K562 (cell line): ENCODE results near the gene TYROBP. TPM values are rescaled to one million over a fixed set of nuclear protein-coding genes. Genes with fewer than 3 reads are reported as not detected.

Source experiments
- CBFA2T2 ChIP-seq: fragments of 450-650 bp; conservative IDR thresholded peaks from 2 replicates; pipeline ENCODE4 v1.6.1; 2017; ENCODE audit warnings: mild to moderate bottlenecking
- CTBP1 ChIP-seq: fragments of 450-650 bp; IDR thresholded peaks from 2 replicates; pipeline ENCODE4 v1.6.1; 2016; ENCODE audit warnings: borderline replicate concordance
- DIDO1 ChIP-seq: fragments of 450-650 bp; IDR thresholded peaks from 2 replicates; pipeline ENCODE4 v1.6.1; 2016; ENCODE audit warnings: low read depth, missing biosample characterization, missing genetic modification characterization
- FUS ChIP-seq: fragments of 200-400 bp; formaldehyde crosslinking; optimal IDR thresholded peaks from 2 replicates; pipeline ENCODE3; 2017; ENCODE audit warnings: low read depth, low read length
- GATA2 ChIP-seq: sonication (generic); formaldehyde crosslinking; IDR thresholded peaks from 2 replicates; pipeline ENCODE4 v1.4.0; 2020; ENCODE audit warnings: mild to moderate bottlenecking, missing genetic modification reagents
- NCOR1 ChIP-seq: fragments of 450-650 bp; IDR thresholded peaks from 2 replicates; pipeline ENCODE4 v1.6.1; 2016; ENCODE audit warnings: mild to moderate bottlenecking, moderate library complexity
- NUFIP1 ChIP-seq: fragments of 450-650 bp; IDR thresholded peaks from 2 replicates; pipeline ENCODE4 v1.6.1; 2018; ENCODE audit not compliant: partially characterized antibody
- PML ChIP-seq: IDR thresholded peaks from 2 replicates; pipeline ENCODE4 v1.6.1; 2012; ENCODE audit warnings: low read length, inconsistent platforms
- PURB ChIP-seq: sonication (generic); formaldehyde crosslinking; IDR thresholded peaks from 2 replicates; pipeline ENCODE4 v1.9.0; 2021; ENCODE audit warnings: low read depth, mild to moderate bottlenecking, missing genetic modification reagents
- RBBP5 ChIP-seq: fragments of 200-600 bp; sonication (generic); IDR thresholded peaks from 2 replicates; pipeline ENCODE4 v1.6.1; 2012; ENCODE audit warnings: borderline replicate concordance, mild to moderate bottlenecking, low read length, control low read depth, inconsistent platforms; ENCODE audit not compliant: insufficient read depth, poor library complexity, severe bottlenecking
- RFX1 ChIP-seq: fragments of 450-650 bp; IDR thresholded peaks from 2 replicates; pipeline ENCODE4 v1.6.1; 2016; ENCODE audit warnings: mild to moderate bottlenecking, moderate library complexity
- RFX5 ChIP-seq: IDR thresholded peaks from 2 replicates; pipeline ENCODE4 v1.6.1; 2011; ENCODE audit warnings: low read depth, mild to moderate bottlenecking, improper control_type of control experiment, low read length
- SMAD2 ChIP-seq: fragments of 150-350 bp; IDR thresholded peaks from 2 replicates; pipeline ENCODE4 v1.6.1; 2014; ENCODE audit warnings: low read depth, mild to moderate bottlenecking, low read length
- SMAD4 ChIP-seq: fragments of 250-450 bp; sonication (Bioruptor Pico); conservative IDR thresholded peaks from 2 replicates; pipeline ENCODE4 v1.8.0; 2021; ENCODE audit warnings: inconsistent platforms, mild to moderate bottlenecking, moderate library complexity
- SMARCB1 ChIP-seq: IDR thresholded peaks from 2 replicates; pipeline ENCODE4 v1.6.1; 2011; ENCODE audit warnings: improper control_type of control experiment, low read depth; ENCODE audit not compliant: insufficient read length
- SP1 ChIP-seq: sonication (generic); formaldehyde crosslinking; IDR thresholded peaks from 2 replicates; pipeline ENCODE4 v1.8.1; 2022; ENCODE audit warnings: mild to moderate bottlenecking, missing genetic modification reagents
- TEAD2 ChIP-seq: fragments of 450-650 bp; IDR thresholded peaks from 2 replicates; pipeline ENCODE4 v1.6.1; 2016; ENCODE audit warnings: missing genetic modification characterization, control low read depth, missing compliant biosample characterization
- ZNF197 ChIP-seq: fragments of 200-800 bp; sonication (Bioruptor generic); IDR thresholded peaks from 2 replicates; pipeline ENCODE4 v1.6.1; 2016; ENCODE audit warnings: low read depth, missing genetic modification characterization, missing compliant biosample characterization
- ZNF23 ChIP-seq: fragments of 250-450 bp; sonication (Bioruptor Pico); IDR thresholded peaks from 2 replicates; pipeline ENCODE4 v1.4.0; 2020; ENCODE audit warnings: mild to moderate bottlenecking
- ZNF444 ChIP-seq: fragments of 250-450 bp; sonication (Bioruptor Pico); IDR thresholded peaks from 2 replicates; pipeline ENCODE4 v1.4.0; 2020; ENCODE audit warnings: mild to moderate bottlenecking, moderate library complexity
- polyA plus RNA-seq, 8 experiments: library from polyadenylated mRNA; depleted of rRNA in 4 of 8; stranded (reverse) in 5 of 8; unstranded in 3 of 8; fragments of >200 nt; fragmentation: Nextera tagmentation in 2 of 8; fragmentation: Illumina TruSeq in 1 of 8; extraction: Ambion mirVana in 2 of 8; extraction: Trizol in 1 of 8; gene quantifications; 2 replicates each; pipeline versions ENCODE4 v1.2.1 to v1.2.3, GENCODE V29; 2011 to 2014; ENCODE audit warnings: inconsistent platforms in 1 of 8, missing spikeins in 1 of 8
- total RNA-seq, 7 experiments: library from RNA; depleted of rRNA in 6 of 7; stranded (reverse); fragments of >200 nt in 6 of 7; fragmentation: Illumina TruSeq in 2 of 7; extraction: Trizol in 2 of 7; gene quantifications; 2 replicates each; pipeline versions ENCODE4 v1.2.1 to v1.2.3, GENCODE V29; 2011 to 2021; ENCODE audit warnings: low replicate concordance in 1 of 7
- TF ChIP-seq, protein P1 (sequence below), 2 experiments: fragments of 150-350 bp in 1 of 2; IDR thresholded peaks; 2 replicates each; pipeline ENCODE4 v1.6.1; 2012 to 2016; ENCODE audit warnings: low read depth in 2 of 2, low read length in 2 of 2, mild to moderate bottlenecking in 1 of 2, moderate library complexity in 1 of 2
- TF ChIP-seq, protein P2 (sequence below), 2 experiments: IDR thresholded peaks in 1 of 2; conservative IDR thresholded peaks in 1 of 2; 2 replicates each; pipeline ENCODE4 v1.6.1; 2016; ENCODE audit warnings: low read depth in 2 of 2, mild to moderate bottlenecking in 1 of 2, missing compliant biosample characterization in 1 of 2, missing genetic modification characterization in 1 of 2, moderate library complexity in 1 of 2
- TF ChIP-seq, protein P3 (sequence below): sonication (generic); formaldehyde crosslinking; IDR thresholded peaks from 2 replicates; pipeline ENCODE4 v1.8.0; 2022; ENCODE audit warnings: mild to moderate bottlenecking, missing genetic modification reagents

Gene TYROBP
- total and polyA plus RNA-seq, 9 of the 15 experiments (the other 6 are each of a cell fraction or from before 2014, with no cell fraction given): 0.72 to 8.2 (median 2.4) TPM

DNA sequence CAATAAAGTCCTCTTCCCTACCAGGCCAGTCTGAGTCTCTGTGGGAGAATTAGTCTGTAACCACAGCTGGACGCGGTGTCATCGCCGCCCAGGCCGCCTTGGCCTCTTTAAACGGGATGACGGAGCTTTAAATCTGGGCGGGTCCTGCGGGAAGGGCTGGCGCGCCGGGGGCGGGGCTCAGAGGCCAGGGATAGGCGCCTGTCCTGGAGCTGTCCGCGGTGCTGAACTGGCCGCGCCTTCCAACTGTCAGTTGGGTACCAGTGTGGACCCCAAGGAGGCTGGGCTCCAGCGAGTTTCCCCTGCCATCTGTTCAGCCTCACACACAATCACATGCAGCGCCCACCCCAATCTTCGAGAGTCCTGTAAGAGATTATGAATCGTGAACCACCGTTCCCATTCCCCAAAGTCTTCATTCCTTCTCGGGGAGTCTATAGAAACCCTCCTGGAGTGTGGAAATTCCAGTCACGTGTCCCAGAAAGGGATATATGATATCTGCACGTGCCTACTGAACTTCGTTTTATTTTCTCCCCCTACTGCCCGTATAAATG is 28.3 kb downstream of the TYROBP start (continued):
- no peak for TF ChIP-seq SMAD2
- TF ChIP-seq SMAD4: peak; percentile 91
- no peak for TF ChIP-seq CBFA2T2
- TF ChIP-seq NUFIP1: no peak
- TF ChIP-seq, protein P1, sequence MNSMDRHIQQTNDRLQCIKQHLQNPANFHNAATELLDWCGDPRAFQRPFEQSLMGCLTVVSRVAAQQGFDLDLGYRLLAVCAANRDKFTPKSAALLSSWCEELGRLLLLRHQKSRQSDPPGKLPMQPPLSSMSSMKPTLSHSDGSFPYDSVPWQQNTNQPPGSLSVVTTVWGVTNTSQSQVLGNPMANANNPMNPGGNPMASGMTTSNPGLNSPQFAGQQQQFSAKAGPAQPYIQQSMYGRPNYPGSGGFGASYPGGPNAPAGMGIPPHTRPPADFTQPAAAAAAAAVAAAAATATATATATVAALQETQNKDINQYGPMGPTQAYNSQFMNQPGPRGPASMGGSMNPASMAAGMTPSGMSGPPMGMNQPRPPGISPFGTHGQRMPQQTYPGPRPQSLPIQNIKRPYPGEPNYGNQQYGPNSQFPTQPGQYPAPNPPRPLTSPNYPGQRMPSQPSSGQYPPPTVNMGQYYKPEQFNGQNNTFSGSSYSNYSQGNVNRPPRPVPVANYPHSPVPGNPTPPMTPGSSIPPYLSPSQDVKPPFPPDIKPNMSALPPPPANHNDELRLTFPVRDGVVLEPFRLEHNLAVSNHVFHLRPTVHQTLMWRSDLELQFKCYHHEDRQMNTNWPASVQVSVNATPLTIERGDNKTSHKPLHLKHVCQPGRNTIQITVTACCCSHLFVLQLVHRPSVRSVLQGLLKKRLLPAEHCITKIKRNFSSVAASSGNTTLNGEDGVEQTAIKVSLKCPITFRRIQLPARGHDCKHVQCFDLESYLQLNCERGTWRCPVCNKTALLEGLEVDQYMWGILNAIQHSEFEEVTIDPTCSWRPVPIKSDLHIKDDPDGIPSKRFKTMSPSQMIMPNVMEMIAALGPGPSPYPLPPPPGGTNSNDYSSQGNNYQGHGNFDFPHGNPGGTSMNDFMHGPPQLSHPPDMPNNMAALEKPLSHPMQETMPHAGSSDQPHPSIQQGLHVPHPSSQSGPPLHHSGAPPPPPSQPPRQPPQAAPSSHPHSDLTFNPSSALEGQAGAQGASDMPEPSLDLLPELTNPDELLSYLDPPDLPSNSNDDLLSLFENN (IDR thresholded peaks at IDR 0.05; ENCODE audit: low read depth in 2 of 2, low read length in 2 of 2): peak in 1 of 2 experiments; percentile 30; a peak in 1 of 4 replicates
- peak; percentile 93 for TF ChIP-seq SP1 (CRISPR knock-in tag)
- TF ChIP-seq TEAD2 (tag): no peak
- no peak for TF ChIP-seq ZNF444
- no peak for TF ChIP-seq SMARCB1
- no peak for TF ChIP-seq RFX5
- TF ChIP-seq PML: no peak
- no peak for TF ChIP-seq ZNF23
- TF ChIP-seq NCOR1: no peak
- TF ChIP-seq DIDO1: no peak
- peak; percentile 79 for TF ChIP-seq CTBP1
- TF ChIP-seq RFX1: no peak
- TF ChIP-seq GATA2 (CRISPR knock-in tag): no peak
- TF ChIP-seq, protein P2, sequence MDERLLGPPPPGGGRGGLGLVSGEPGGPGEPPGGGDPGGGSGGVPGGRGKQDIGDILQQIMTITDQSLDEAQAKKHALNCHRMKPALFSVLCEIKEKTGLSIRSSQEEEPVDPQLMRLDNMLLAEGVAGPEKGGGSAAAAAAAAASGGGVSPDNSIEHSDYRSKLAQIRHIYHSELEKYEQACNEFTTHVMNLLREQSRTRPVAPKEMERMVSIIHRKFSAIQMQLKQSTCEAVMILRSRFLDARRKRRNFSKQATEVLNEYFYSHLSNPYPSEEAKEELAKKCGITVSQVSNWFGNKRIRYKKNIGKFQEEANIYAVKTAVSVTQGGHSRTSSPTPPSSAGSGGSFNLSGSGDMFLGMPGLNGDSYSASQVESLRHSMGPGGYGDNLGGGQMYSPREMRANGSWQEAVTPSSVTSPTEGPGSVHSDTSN (CRISPR knock-in tag; IDR thresholded peaks at IDR 0.05; ENCODE audit: low read depth): 0 out of 2 replicates have a peak, but pooled peaks have one; percentile 15
- TF ChIP-seq, protein P2 (tag; conservative IDR thresholded peaks at IDR 0.05; ENCODE audit: low read depth): no peak
- TF ChIP-seq FUS: no peak
- no peak for TF ChIP-seq PURB (CRISPR knock-in tag)
- TF ChIP-seq RBBP5: no peak
- TF ChIP-seq ZNF197: peak; percentile 80
- TF ChIP-seq, protein P3, sequence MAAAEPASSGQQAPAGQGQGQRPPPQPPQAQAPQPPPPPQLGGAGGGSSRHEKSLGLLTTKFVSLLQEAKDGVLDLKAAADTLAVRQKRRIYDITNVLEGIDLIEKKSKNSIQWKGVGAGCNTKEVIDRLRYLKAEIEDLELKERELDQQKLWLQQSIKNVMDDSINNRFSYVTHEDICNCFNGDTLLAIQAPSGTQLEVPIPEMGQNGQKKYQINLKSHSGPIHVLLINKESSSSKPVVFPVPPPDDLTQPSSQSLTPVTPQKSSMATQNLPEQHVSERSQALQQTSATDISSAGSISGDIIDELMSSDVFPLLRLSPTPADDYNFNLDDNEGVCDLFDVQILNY (CRISPR knock-in tag): 0 out of 2 replicates have a peak, but pooled peaks have one; percentile 58
